Endothelial cell of umbilical vein (primary cell): ENCODE results near the gene PDE8B. TPM values are rescaled to one million over a fixed set of nuclear protein-coding genes. Genes with fewer than 3 reads are reported as not detected.

ENCODE experiments used
- BruUV-seq: library from RNA; stranded (reverse); fragments of 400-500 nt; replicated peaks from 2 replicates; lab custom pipeline; 2021; lab: Mats Ljungman, UMichigan
- CTCF ChIA-PET: fragments of 300-600, 350-600 bp; sonication (Branson Sonifier 250); formaldehyde crosslinking; loops from one replicate; lab custom pipeline; 2021; ENCODE audit warnings: antibody characterized with exemption, inconsistent platforms; lab: Charles Lee
- POLR2A ChIA-PET: fragments of 300-600, 350-600 bp; sonication (Branson Sonifier 250); formaldehyde crosslinking; loops from one replicate; lab custom pipeline; 2021; ENCODE audit warnings: antibody characterized with exemption, inconsistent platforms; lab: Charles Lee
- DNase-seq: peaks from one replicate; pipeline ENCODE4 v3.0.0-alpha.2; 2011; ENCODE audit warnings: low read depth, low spot score
- FAIRE-seq: peaks from 2 replicates; lab custom pipeline; 2011; peaks lifted over from hg19 to GRCh38; lab: Jason Lieb, UNC
- H2AFZ ChIP-seq: 2 replicates; pipeline ENCODE4 v1.6.0; 2012; ENCODE audit warnings: low read depth, low read length, control low read depth, inconsistent platforms
- H3K27ac ChIP-seq: 2 replicates; pipeline ENCODE4 v1.5.1; 2011; ENCODE audit warnings: low read depth, mild to moderate bottlenecking, control low read depth, low read length, moderate library complexity; ENCODE audit not compliant: insufficient read depth
- H3K27me3 ChIP-seq, 2 experiments: 2 replicates each; pipeline versions ENCODE4 v1.6.0 to v1.6.1; 2011; ENCODE audit warnings: low read length in 2 of 2, mixed read lengths in 1 of 2; ENCODE audit not compliant: control insufficient read depth in 2 of 2, insufficient read depth in 2 of 2
- H3K36me3 ChIP-seq, 2 experiments: 2 replicates in 1 of 2; 3 replicates in 1 of 2; pipeline ENCODE4 v1.5.1; 2011; ENCODE audit warnings: low read length in 2 of 2, mild to moderate bottlenecking in 1 of 2, moderate library complexity in 1 of 2; ENCODE audit not compliant: control insufficient read depth in 2 of 2, insufficient read depth in 2 of 2; ENCODE audit errors: extremely low read depth in 1 of 2
- H3K4me1 ChIP-seq: 3 replicates; pipeline ENCODE4 v1.5.1; 2011; ENCODE audit warnings: mild to moderate bottlenecking, low read length; ENCODE audit not compliant: control insufficient read depth, insufficient read depth; ENCODE audit errors: extremely low read depth
- H3K4me2 ChIP-seq: 2 replicates; pipeline ENCODE4 v1.6.1; 2011; ENCODE audit warnings: low read length, control low read depth, mixed read lengths; ENCODE audit not compliant: insufficient read depth
- H3K4me3 ChIP-seq, 3 experiments: fragments of 200-600 bp in 1 of 3; sonication (generic), shearing (Covaris generic) in 1 of 3; replicated peaks in 1 of 3; 2 replicates each; pipeline ENCODE4 v1.5.1; 2011 to 2016; ENCODE audit warnings: control low read depth in 3 of 3, low read length in 3 of 3, mild to moderate bottlenecking in 2 of 3, inconsistent platforms in 1 of 3, low read depth in 1 of 3, moderate library complexity in 1 of 3; ENCODE audit not compliant: insufficient read depth in 1 of 3
- H3K79me2 ChIP-seq: 2 replicates; pipeline ENCODE4 v1.6.0; 2012; ENCODE audit warnings: low read length, inconsistent platforms; ENCODE audit not compliant: control insufficient read depth, insufficient read depth
- H3K9ac ChIP-seq: replicated peaks from 2 replicates; pipeline ENCODE3; 2011; ENCODE audit warnings: low read length, control low read depth; ENCODE audit not compliant: insufficient read depth; ENCODE audit errors: extremely low read depth
- H3K9me1 ChIP-seq: replicated peaks from 3 replicates; pipeline ENCODE4 v1.6.0; 2011; ENCODE audit warnings: mild to moderate bottlenecking, low read length; ENCODE audit not compliant: control insufficient read depth, insufficient read depth; ENCODE audit errors: extremely low read depth
- H3K9me3 ChIP-seq: replicated peaks from 2 replicates; pipeline ENCODE4 v1.5.1; 2012; ENCODE audit warnings: low read length, inconsistent platforms; ENCODE audit not compliant: control insufficient read depth, insufficient read depth
- H4K20me1 ChIP-seq: replicated peaks from 2 replicates; pipeline ENCODE3; 2011; ENCODE audit warnings: mild to moderate bottlenecking, low read length; ENCODE audit not compliant: control insufficient read depth, insufficient read depth; ENCODE audit errors: extremely low read depth
- EZH2 ChIP-seq: IDR thresholded peaks from 2 replicates; pipeline ENCODE4 v1.6.1; 2012; ENCODE audit warnings: borderline replicate concordance, low read depth, mild to moderate bottlenecking, moderate library complexity, low read length, inconsistent platforms; ENCODE audit not compliant: severe bottlenecking
- FOS ChIP-seq: IDR thresholded peaks from 2 replicates; pipeline ENCODE4 v1.6.1; 2011; ENCODE audit warnings: mild to moderate bottlenecking, low read length, moderate library complexity, borderline replicate concordance; ENCODE audit not compliant: insufficient read depth
- GATA2 ChIP-seq: IDR thresholded peaks from 2 replicates; pipeline ENCODE4 v1.7.0; 2011; ENCODE audit warnings: low read depth, mild to moderate bottlenecking, moderate library complexity, mixed read lengths, low read length; ENCODE audit not compliant: insufficient read length, insufficient read depth
- JUN ChIP-seq: IDR thresholded peaks from 2 replicates; pipeline ENCODE4 v1.6.1; 2011; ENCODE audit warnings: borderline replicate concordance, low read depth; ENCODE audit not compliant: insufficient read length, insufficient read depth
- MYC ChIP-seq: IDR thresholded peaks from one replicate; pipeline ENCODE4 v1.6.1; 2011; ENCODE audit warnings: mild to moderate bottlenecking, low read depth, low read length
- POLR2A ChIP-seq: IDR thresholded peaks from 2 replicates; pipeline ENCODE4 v1.6.1; 2012; ENCODE audit warnings: low read depth, mild to moderate bottlenecking, control low read depth, low read length
- POLR2AphosphoS5 ChIP-seq: IDR thresholded peaks from 2 replicates; pipeline ENCODE4 v1.6.1; 2012; ENCODE audit warnings: low read depth, mild to moderate bottlenecking, control low read depth, low read length, moderate library complexity; ENCODE audit not compliant: insufficient read depth
- dilution Hi-C: fragments of 300-500 bp; cut with MboI; formaldehyde crosslinking; loops from one replicate; pipeline ENCODE4 v1.15.0; 2019; ENCODE audit warnings: low sequenced_read_pairs; ENCODE audit not compliant: extremely low pct_ligation_motif_present
- intact Hi-C: fragments of 100-400 bp; cut with micrococcal nuclease; formaldehyde crosslinking; loops from one replicate; pipeline ENCODE4 v1.10.0; 2022
- polyA plus RNA-seq, 4 experiments: library from polyadenylated mRNA; depleted of rRNA in 3 of 4; stranded (reverse) in 3 of 4; unstranded in 1 of 4; fragments of >200 nt; gene quantifications; 2 replicates each; pipeline versions ENCODE4 v1.2.1 to v1.2.3, GENCODE V29; 2011 to 2012; ENCODE audit warnings: missing spikeins in 1 of 4
- total RNA-seq: library from RNA; stranded (reverse); gene quantifications from 2 replicates; pipeline ENCODE4 v1.2.3, GENCODE V29; 2021
- TF ChIP-seq, protein P1 (sequence below): IDR thresholded peaks from 2 replicates; pipeline ENCODE4 v1.6.1; 2011; ENCODE audit not compliant: insufficient read depth, insufficient read length
- TF ChIP-seq, protein P2 (sequence below), 2 donors: IDR thresholded peaks; 1 replicate in 1 of 2; 2 replicates in 1 of 2; pipeline ENCODE4 v1.5.1; 2011; ENCODE audit warnings: low read length in 2 of 2, mild to moderate bottlenecking in 2 of 2, moderate library complexity in 2 of 2, control low read depth in 1 of 2, inconsistent platforms in 1 of 2, low read depth in 1 of 2; ENCODE audit not compliant: insufficient read depth in 1 of 2; ENCODE audit errors: extremely low read depth in 1 of 2

The PDE8B gene
- total and polyA plus RNA-seq, 2 donors (not counting 3 experiments of a cell fraction or from before 2014, with no cell fraction given), result not detected

DNA sequence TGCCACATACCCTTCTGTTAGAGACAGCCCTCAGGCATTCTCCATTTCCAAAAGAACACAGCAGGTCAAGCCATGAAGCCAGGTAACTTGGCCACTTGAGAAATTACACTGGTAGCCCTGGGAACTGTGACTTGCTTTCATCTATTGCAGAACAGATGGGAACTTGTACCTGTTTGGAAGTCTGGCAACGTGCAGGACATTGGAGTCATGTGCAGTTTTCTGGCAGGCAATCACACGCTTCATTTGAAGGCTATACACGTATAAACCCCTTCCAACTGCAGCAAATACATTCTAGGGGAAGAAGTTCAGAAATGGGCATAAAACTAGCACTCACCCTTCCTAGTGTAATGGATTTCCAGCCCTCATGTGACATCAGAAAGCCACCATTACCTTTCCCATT, 227.6 kb downstream of the PDE8B start:
- ChIA-PET POLR2A (no interaction called here), CTCF (interaction anchor here (1.5 to 1.7 kb wide), 2 partner anchors 10 to 309 kb away, joined by 4 to 5 read pairs; no protein-coding TSS in a partner anchor)
- dilution Hi-C loops (no loop called here), intact Hi-C loops (no loop called here)
- Histone ChIP-seq H3K27ac (no peak overlapping the region), H3K9ac (no peak overlapping the region), H3K4me2 (no peak overlapping the region), H3K9me3 (no peaks in the 10 kb centered on the region), H3K4me3 (no peak overlapping the region), H2AFZ (no peak overlapping the region), H3K9me1 (no peaks in the 10 kb centered on the region), H4K20me1 (no peaks in the 10 kb centered on the region), H3K27me3 (no peaks in the 10 kb centered on the region), H3K36me3 (no peaks in the 10 kb centered on the region), H3K79me2 (no peaks in the 10 kb centered on the region), H3K4me1 (no peaks in the 10 kb centered on the region)
- BruUV-seq, result no TSS peak
- TF ChIP-seq, protein P1, sequence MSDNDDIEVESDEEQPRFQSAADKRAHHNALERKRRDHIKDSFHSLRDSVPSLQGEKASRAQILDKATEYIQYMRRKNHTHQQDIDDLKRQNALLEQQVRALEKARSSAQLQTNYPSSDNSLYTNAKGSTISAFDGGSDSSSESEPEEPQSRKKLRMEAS, result no peak
- TF ChIP-seq FOS, result no peak
- TF ChIP-seq EZH2, result no peak
- TF ChIP-seq, protein P2, sequence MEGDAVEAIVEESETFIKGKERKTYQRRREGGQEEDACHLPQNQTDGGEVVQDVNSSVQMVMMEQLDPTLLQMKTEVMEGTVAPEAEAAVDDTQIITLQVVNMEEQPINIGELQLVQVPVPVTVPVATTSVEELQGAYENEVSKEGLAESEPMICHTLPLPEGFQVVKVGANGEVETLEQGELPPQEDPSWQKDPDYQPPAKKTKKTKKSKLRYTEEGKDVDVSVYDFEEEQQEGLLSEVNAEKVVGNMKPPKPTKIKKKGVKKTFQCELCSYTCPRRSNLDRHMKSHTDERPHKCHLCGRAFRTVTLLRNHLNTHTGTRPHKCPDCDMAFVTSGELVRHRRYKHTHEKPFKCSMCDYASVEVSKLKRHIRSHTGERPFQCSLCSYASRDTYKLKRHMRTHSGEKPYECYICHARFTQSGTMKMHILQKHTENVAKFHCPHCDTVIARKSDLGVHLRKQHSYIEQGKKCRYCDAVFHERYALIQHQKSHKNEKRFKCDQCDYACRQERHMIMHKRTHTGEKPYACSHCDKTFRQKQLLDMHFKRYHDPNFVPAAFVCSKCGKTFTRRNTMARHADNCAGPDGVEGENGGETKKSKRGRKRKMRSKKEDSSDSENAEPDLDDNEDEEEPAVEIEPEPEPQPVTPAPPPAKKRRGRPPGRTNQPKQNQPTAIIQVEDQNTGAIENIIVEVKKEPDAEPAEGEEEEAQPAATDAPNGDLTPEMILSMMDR (IDR thresholded peaks at IDR 0.05; ENCODE audit: extremely low read depth in 1 of 2, insufficient read depth in 1 of 2, low read depth in 1 of 2, low read length in 2 of 2), result no peak
- TF ChIP-seq JUN, result no peak
- no peak for TF ChIP-seq POLR2AphosphoS5
- TF ChIP-seq POLR2A, result no peak
- no peak for TF ChIP-seq GATA2
- no peak for TF ChIP-seq MYC
- DNase-seq, result no peak
- no peak for FAIRE-seq
